ENCODE measurements around the gene ZMYND15. TPM values are rescaled to one million over a fixed set of nuclear protein-coding genes. Genes with fewer than 3 reads are reported as not detected.

The ZMYND15 gene
- polyA plus RNA-seq, 1 experiment = 0.14 TPM

- ChIA-PET POLR2A (no interaction called here), CTCF (no interaction called here)
- peaks cover 55% of the 10 kb centered on the region for H3K27me3 ChIP-seq (ENCODE audit: control insufficient read depth, insufficient read depth, low read length)
- no peak for TF ChIP-seq CTCF (IDR thresholded peaks at IDR 0.05; ENCODE audit: low read depth, low read length)
- no peak overlapping the region for H3K27ac ChIP-seq (ENCODE audit: low read depth, low read length)
- no peak for DNase-seq (ENCODE audit: low read depth, low spot score)
- no peak overlapping the region for H3K4me3 ChIP-seq (ENCODE audit: low read depth, low read length)
- no peaks in the 10 kb centered on the region for H3K9me3 ChIP-seq (ENCODE audit: control insufficient read depth, insufficient read depth, low read length)
These were observed 9.1 kb downstream of the ZMYND15 start for GRCh38 chr17:4748686-4749085.

- Histone ChIP-seq H3K27me3 (ENCODE audit: control insufficient read depth, insufficient read depth, low read length) (peaks cover 42% of the 10 kb centered on the region), H3K4me3 (ENCODE audit: low read depth, low read length) (no peak overlapping the region), H3K27ac (ENCODE audit: low read depth, low read length) (no peak overlapping the region), H3K9me3 (ENCODE audit: control insufficient read depth, insufficient read depth, low read length) (no peaks in the 10 kb centered on the region)
- DNase-seq (ENCODE audit: low read depth, low spot score) = no peak
- no peak for TF ChIP-seq CTCF (IDR thresholded peaks at IDR 0.05; ENCODE audit: low read depth, low read length)
- ChIA-PET CTCF (no interaction called here), POLR2A (no interaction called here)
These were observed 11.0 kb downstream of the ZMYND15 start for GRCh38 chr17:4750606-4751005.

DNA sequence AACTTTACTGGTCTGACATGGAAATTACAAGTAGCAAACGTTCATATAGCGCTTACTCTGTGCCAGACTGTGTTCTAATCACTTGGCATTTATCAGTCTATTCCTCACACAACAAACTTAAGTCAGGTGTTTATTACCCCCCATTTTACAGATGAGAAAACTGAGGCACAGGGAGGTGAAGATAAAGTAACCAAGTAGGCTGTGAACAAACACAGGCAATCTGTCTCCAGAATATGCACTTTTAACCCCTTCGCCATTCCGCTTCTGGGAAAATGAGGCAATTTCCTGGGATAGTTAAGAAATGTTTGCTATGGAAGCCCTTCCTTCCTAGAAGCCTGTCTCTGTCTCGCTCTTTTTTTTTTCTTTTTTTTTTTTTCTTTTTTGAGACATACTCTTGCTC lies 12.3 kb downstream of the ZMYND15 start:
- ChIA-PET CTCF (interaction anchor here (0.5 kb wide), 1 partner anchor 42 kb away, joined by 4 read pairs; the partner anchor contains the start of gene ARRB2), POLR2A (interaction anchor here (0.6 kb wide), 1 partner anchor 32 kb away, joined by 4 read pairs; no protein-coding TSS in a partner anchor)
- Histone ChIP-seq H3K4me3 (ENCODE audit: low read depth, low read length) (no peak overlapping the region), H3K9me3 (ENCODE audit: control insufficient read depth, insufficient read depth, low read length) (no peaks in the 10 kb centered on the region), H3K27me3 (ENCODE audit: control insufficient read depth, insufficient read depth, low read length) (peaks cover 37% of the 10 kb centered on the region), H3K27ac (ENCODE audit: low read depth, low read length) (no peak overlapping the region)
- no peak for TF ChIP-seq CTCF (IDR thresholded peaks at IDR 0.05; ENCODE audit: low read depth, low read length)
- DNase-seq (ENCODE audit: low read depth, low spot score) = no peak

DNA sequence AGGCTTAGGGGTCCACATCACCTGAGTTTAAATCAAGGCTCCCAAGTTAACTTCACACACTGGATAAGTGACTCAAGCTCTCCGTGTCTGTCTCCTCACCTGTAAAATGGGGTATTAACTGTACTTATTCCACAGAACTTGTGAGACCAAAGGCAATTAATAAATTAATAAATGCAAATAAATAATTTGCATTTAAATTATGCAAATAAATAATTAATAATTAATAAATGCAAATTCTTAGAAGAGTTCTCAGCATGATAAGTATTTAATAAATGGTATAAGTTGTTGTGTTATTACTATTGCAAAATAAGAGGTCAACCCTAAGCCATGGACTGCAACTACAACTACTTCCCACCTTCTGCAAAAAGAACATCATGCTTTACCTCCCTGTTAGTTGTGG lies 13.8 kb downstream of the ZMYND15 start:
- ChIA-PET POLR2A (no interaction called here), CTCF (no interaction called here)
- TF ChIP-seq CTCF (IDR thresholded peaks at IDR 0.05; ENCODE audit: low read depth, low read length) = no peak
- Histone ChIP-seq H3K9me3 (ENCODE audit: control insufficient read depth, insufficient read depth, low read length) (no peaks in the 10 kb centered on the region), H3K27me3 (ENCODE audit: control insufficient read depth, insufficient read depth, low read length) (peaks cover 35% of the 10 kb centered on the region), H3K27ac (ENCODE audit: low read depth, low read length) (no peak overlapping the region), H3K4me3 (ENCODE audit: low read depth, low read length) (no peak overlapping the region)
- no peak for DNase-seq (ENCODE audit: low read depth, low spot score)

DNA sequence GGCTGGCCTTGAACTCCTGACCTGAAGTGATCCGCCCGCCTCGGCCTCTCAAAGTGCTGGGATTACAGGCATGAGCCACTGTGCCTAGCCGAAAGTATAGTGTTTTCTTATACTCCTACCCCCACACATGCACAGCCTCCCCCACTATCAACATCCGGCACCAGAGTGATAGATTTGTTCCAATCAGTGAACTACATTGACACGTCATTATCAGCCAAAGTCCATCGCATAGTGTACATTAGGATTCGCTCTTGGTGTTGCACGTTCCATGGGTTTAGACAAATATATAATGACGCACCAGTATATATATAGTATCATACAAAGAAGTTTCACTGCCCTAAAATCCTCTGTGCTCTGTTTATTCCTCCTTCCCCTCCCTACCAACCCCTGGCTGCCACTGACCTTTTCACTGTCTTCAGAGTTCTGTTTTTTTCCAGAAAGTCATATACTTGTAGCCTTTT lies 20.2 kb downstream of the ZMYND15 start:
- H3K4me3 ChIP-seq (ENCODE audit: low read depth, low read length) = no peak overlapping the region
- ChIA-PET CTCF (no interaction called here), POLR2A (no interaction called here)
- DNase-seq (ENCODE audit: low read depth, low spot score) = no peak
- H3K27ac ChIP-seq (ENCODE audit: low read depth, low read length) = no peak overlapping the region
- H3K27me3 ChIP-seq (ENCODE audit: control insufficient read depth, insufficient read depth, low read length) = peaks cover 22% of the 10 kb centered on the region
- no peaks in the 10 kb centered on the region for H3K9me3 ChIP-seq (ENCODE audit: control insufficient read depth, insufficient read depth, low read length)
- no peak for TF ChIP-seq CTCF (IDR thresholded peaks at IDR 0.05; ENCODE audit: low read depth, low read length)
